K562 (cell line): ENCODE measurements around the gene PRIM1.

Source experiments
- CTCF ChIP-seq, 3 experiments: IDR thresholded peaks in 2 of 3; conservative IDR thresholded peaks in 1 of 3; 2 replicates each; pipeline ENCODE4 v1.5.1; 2011 to 2012; ENCODE audit warnings: low read length in 3 of 3, mild to moderate bottlenecking in 3 of 3, control low read depth in 2 of 3, improper control_type of control experiment in 1 of 3, inconsistent platforms in 1 of 3, low read depth in 1 of 3, mixed read lengths in 1 of 3, moderate library complexity in 1 of 3; ENCODE audit not compliant: insufficient read depth in 2 of 3
- ESRRA ChIP-seq: fragments of 450-650 bp; IDR thresholded peaks from 2 replicates; pipeline ENCODE4 v1.6.1; 2014; ENCODE audit warnings: low read depth, mild to moderate bottlenecking, moderate library complexity, borderline replicate concordance
- ZBTB33 ChIP-seq: sonication (generic); formaldehyde crosslinking; IDR thresholded peaks from 2 replicates; pipeline ENCODE4 v1.8.1; 2023; ENCODE audit warnings: mild to moderate bottlenecking, missing genetic modification reagents

- no peak for TF ChIP-seq ZBTB33 (CRISPR knock-in tag)
- TF ChIP-seq ESRRA, result no peak
- TF ChIP-seq CTCF (IDR thresholded peaks at IDR 0.05 in 2 of 3, conservative IDR thresholded peaks at IDR 0.05 in 1 of 3; ENCODE audit: insufficient read depth in 2 of 3, low read depth in 1 of 3, low read length in 3 of 3), result no peak
Measured at GRCh38 chr12:56758728-56759262, 6.7 kb upstream of the PRIM1 start.
